ENCODE results near the gene F8A3. TPM values are rescaled to one million over a fixed set of nuclear protein-coding genes. Genes with fewer than 3 reads are reported as not detected.
A peak's percentile ranks its signal among the peaks of the same experiment; 100 is the strongest.

The F8A3 gene
- total and polyA plus RNA-seq, 4 experiments from 2014 or later: 2.9 to 9.8 TPM; not detected in 2

DNA sequence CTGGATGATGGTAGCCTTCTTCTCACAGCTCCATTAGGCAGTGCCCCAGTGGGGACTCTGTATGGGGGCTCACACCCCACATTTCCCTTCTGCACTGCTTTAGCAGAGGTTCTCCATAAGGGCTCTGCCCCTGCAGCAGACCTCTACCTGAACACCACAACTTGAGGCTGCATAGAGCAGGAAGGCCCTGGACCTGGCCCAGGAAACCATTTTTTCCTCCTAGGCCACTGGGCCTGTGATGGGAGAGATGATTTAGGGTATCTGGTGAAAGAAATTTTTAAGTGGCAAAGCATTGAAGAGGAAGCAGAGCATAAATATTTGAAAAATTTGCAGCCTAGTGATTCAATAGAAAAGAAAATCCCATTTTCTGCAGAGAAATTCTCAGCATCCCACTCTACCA lies 17.3 kb downstream of the F8A3 start:
- H3K9me3 Mint-ChIP-seq: peaks cover 0 to 18% (median 8%) of the 10 kb centered on the region in 8 donors
- no peaks in the 10 kb centered on the region for H3K4me1 Mint-ChIP-seq
- no peak overlapping the region for H3K4me3 Mint-ChIP-seq
- no peak for DNase-seq
- intact Hi-C loops (cut with micrococcal nuclease): no loop called here
- no peaks in the 10 kb centered on the region for H3K4me1 ChIP-seq (ENCODE audit: insufficient read depth, low read length)
- H3K4me3 ChIP-seq (ENCODE audit: low read length in 2 of 2): no peak overlapping the region
- H3K27ac ChIP-seq (ENCODE audit: low read depth, low read length): no peak overlapping the region
- H3K27me3 Mint-ChIP-seq: no peaks in the 10 kb centered on the region
- H3K9me3 ChIP-seq (ENCODE audit: control insufficient read depth in 1 of 2, low read length in 2 of 2): no peaks in the 10 kb centered on the region
- peaks cover 5 to 13% of the 10 kb centered on the region in 2 donors for H3K36me3 Mint-ChIP-seq
- no peaks in the 10 kb centered on the region for H3K27me3 ChIP-seq (ENCODE audit: insufficient read depth, low read length)
- H3K36me3 ChIP-seq (ENCODE audit: insufficient read depth, low read length): no peaks in the 10 kb centered on the region
- no peak overlapping the region for H3K27ac Mint-ChIP-seq
- POLR2A ChIA-PET (ENCODE audit: partially characterized antibody): no interaction called here
- CTCF ChIA-PET (ENCODE audit: partially characterized antibody): no interaction called here

DNA sequence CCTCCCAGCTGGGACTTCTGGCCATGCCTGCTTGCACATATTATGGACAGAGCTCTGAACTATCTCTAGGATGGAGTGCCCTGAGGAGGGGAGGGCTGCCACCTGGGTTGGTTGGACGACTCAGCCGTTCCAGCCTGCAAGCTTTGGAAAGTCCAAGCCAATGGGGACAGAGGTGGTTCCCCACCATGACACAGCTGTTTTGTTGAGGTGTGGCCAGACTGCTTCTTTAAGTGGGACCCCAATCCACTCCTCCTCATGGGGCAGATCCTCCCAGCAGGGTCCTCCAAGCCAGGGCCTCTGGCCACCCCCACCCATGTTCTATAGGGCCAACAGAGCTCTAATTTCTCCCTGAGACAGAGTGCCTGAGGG lies 22.7 kb downstream of the F8A3 start:
- H3K4me1 ChIP-seq (ENCODE audit: insufficient read depth, low read length): no peaks in the 10 kb centered on the region
- intact Hi-C loops (cut with micrococcal nuclease): no loop called here
- Mint-ChIP-seq H3K36me3 (peaks cover 1 to 6% of the 10 kb centered on the region in 2 donors), H3K27me3 (no peaks in the 10 kb centered on the region), H3K27ac (no peak overlapping the region), H3K9me3 (peaks cover 0 to 10% (median 6%) of the 10 kb centered on the region in 8 donors), H3K4me3 (no peak overlapping the region), H3K4me1 (no peaks in the 10 kb centered on the region)
- no peaks in the 10 kb centered on the region for H3K27me3 ChIP-seq (ENCODE audit: insufficient read depth, low read length)
- no peak overlapping the region for H3K4me3 ChIP-seq (ENCODE audit: low read length in 2 of 2)
- H3K36me3 ChIP-seq (ENCODE audit: insufficient read depth, low read length): no peaks in the 10 kb centered on the region
- H3K9me3 ChIP-seq (ENCODE audit: control insufficient read depth in 1 of 2, low read length in 2 of 2): no peaks in the 10 kb centered on the region
- CTCF ChIA-PET (ENCODE audit: partially characterized antibody): no interaction called here
- POLR2A ChIA-PET (ENCODE audit: partially characterized antibody): no interaction called here
- DNase-seq: no peak
- H3K27ac ChIP-seq (ENCODE audit: low read depth, low read length): no peak overlapping the region

- Mint-ChIP-seq H3K27ac (no peak overlapping the region), H3K27me3 (no peaks in the 10 kb centered on the region), H3K4me3 (no peak overlapping the region), H3K4me1 (no peaks in the 10 kb centered on the region), H3K36me3 (peaks cover under 1 to 2% of the 10 kb centered on the region in 2 donors), H3K9me3 (peaks cover 0 to 9% (median 6%) of the 10 kb centered on the region in 8 donors)
- ChIA-PET POLR2A (ENCODE audit: partially characterized antibody) (no interaction called here), CTCF (ENCODE audit: partially characterized antibody) (no interaction called here)
- DNase-seq: no peak
- intact Hi-C loops (cut with micrococcal nuclease): no loop called here
- H3K4me1 ChIP-seq (ENCODE audit: insufficient read depth, low read length): no peaks in the 10 kb centered on the region
- H3K36me3 ChIP-seq (ENCODE audit: insufficient read depth, low read length): no peaks in the 10 kb centered on the region
- no peak overlapping the region for H3K27ac ChIP-seq (ENCODE audit: low read depth, low read length)
- no peaks in the 10 kb centered on the region for H3K27me3 ChIP-seq (ENCODE audit: insufficient read depth, low read length)
- no peaks in the 10 kb centered on the region for H3K9me3 ChIP-seq (ENCODE audit: control insufficient read depth in 1 of 2, low read length in 2 of 2)
- no peak overlapping the region for H3K4me3 ChIP-seq (ENCODE audit: low read length in 2 of 2)
Observed at GRCh38 chrX:155434906-155435743, 23.3 kb downstream of the F8A3 start.

GRCh38 chrX:155417769-155418168 lies 40.7 kb downstream of the F8A3 start:
- intact Hi-C loops (cut with micrococcal nuclease): no loop called here
- no peak overlapping the region for H3K27ac ChIP-seq (ENCODE audit: low read depth, low read length)
- ChIA-PET CTCF (ENCODE audit: partially characterized antibody) (no interaction called here), POLR2A (ENCODE audit: partially characterized antibody) (no interaction called here)
- H3K9me3 ChIP-seq (ENCODE audit: control insufficient read depth in 1 of 2, low read length in 2 of 2): no peaks in the 10 kb centered on the region
- H3K4me1 ChIP-seq (ENCODE audit: insufficient read depth, low read length): no peaks in the 10 kb centered on the region
- no peaks in the 10 kb centered on the region for H3K4me1 Mint-ChIP-seq
- peaks cover 0 to 5% (median 0%) of the 10 kb centered on the region in 8 donors for H3K9me3 Mint-ChIP-seq
- H3K27me3 Mint-ChIP-seq: no peaks in the 10 kb centered on the region
- no peak overlapping the region for H3K4me3 Mint-ChIP-seq
- peaks cover 0 to 2% of the 10 kb centered on the region in 2 donors for H3K36me3 Mint-ChIP-seq
- no peak overlapping the region for H3K4me3 ChIP-seq (ENCODE audit: low read length in 2 of 2)
- no peaks in the 10 kb centered on the region for H3K27me3 ChIP-seq (ENCODE audit: insufficient read depth, low read length)
- no peaks in the 10 kb centered on the region for H3K36me3 ChIP-seq (ENCODE audit: insufficient read depth, low read length)
- peak overlapping the region in 1 of 7 donors; percentile 7 for H3K27ac Mint-ChIP-seq
- no peak for DNase-seq

Small RNA genes lying within 50 kb of the gene (microRNA-seq; reads per million reads assigned to microRNA genes)
- not detected for gene MIR1184-3 (ENCODE audit: borderline microRNAs expressed, borderline number of aligned reads, borderline replicate concordance)

Other genes with a start within 250 kb of the F8A3 start
- gene VBP1, start 242.2 kb downstream of the F8A3 start, total RNA-seq: 10 to 100 TPM; 30.8 to 33.9 TPM
- 100 to 1,000 TPM in 1 of 2 donors, 10 to 100 TPM in 1; 82.8 to 112 TPM for gene VBP1, start 242.2 kb downstream of the F8A3 start, polyA plus RNA-seq
- gene RAB39B, start 194.1 kb downstream of the F8A3 start, total RNA-seq: 10 to 100 TPM; 16.5 to 16.6 TPM
- 1 to 10 TPM; 2.5 to 7.9 TPM for gene RAB39B, start 194.1 kb downstream of the F8A3 start, polyA plus RNA-seq
- under 1 TPM; 0.28 to 0.81 TPM for gene CLIC2, start 124.0 kb downstream of the F8A3 start, total RNA-seq
- under 1 TPM in 1 of 2 donors, not detected in 1; 0.18 TPM for gene CLIC2, start 124.0 kb downstream of the F8A3 start, polyA plus RNA-seq
- not detected for gene F8A2, start 76.5 kb downstream of the F8A3 start, total RNA-seq
- gene F8A2, start 76.5 kb downstream of the F8A3 start, polyA plus RNA-seq: not detected
- under 1 TPM; 0.94 to 0.99 TPM for gene SPRY3, start 154.0 kb upstream of the F8A3 start, total RNA-seq
- under 1 TPM in 1 of 2 donors, not detected in 1; 0.20 TPM for gene SPRY3, start 154.0 kb upstream of the F8A3 start, polyA plus RNA-seq
- gene TMLHE, start 154.3 kb upstream of the F8A3 start, total RNA-seq: 10 to 100 TPM; 15.2 to 15.7 TPM
- gene TMLHE, start 154.3 kb upstream of the F8A3 start, polyA plus RNA-seq: 10 to 100 TPM; 12.8 to 15.5 TPM